NCI-H748 treated with DMSO at 0.1 percent for 48 hours (cell line): Measurements from ENCODE around the gene KCNE4.
"Not testable (repeated sequence)": the region's sequence is repeated elsewhere in the genome, so short reads cannot be mapped to it uniquely, and the experiment has no call there.

Experiments
- DNase-seq: peaks from one replicate; lab custom pipeline; 2025; lab: John Stamatoyannopoulos, UW

The KCNE4 gene

GRCh38 chr2:223058952-223059716 lies 7.1 kb downstream of the KCNE4 start:
- DNase-seq = no peak

GRCh38 chr2:223060201-223060825 lies 8.3 kb downstream of the KCNE4 start:
- no peak for DNase-seq

- DNase-seq = no peak
Observed at GRCh38 chr2:223062396-223062795, 10.4 kb downstream of the KCNE4 start.

- DNase-seq = no peak
Observed at GRCh38 chr2:223065107-223065506, 13.1 kb downstream of the KCNE4 start.

GRCh38 chr2:223066721-223067120 lies 14.7 kb downstream of the KCNE4 start:
- DNase-seq = no peak

GRCh38 chr2:223068071-223068470 lies 16.1 kb downstream of the KCNE4 start:
- DNase-seq = no peak

GRCh38 chr2:223069465-223069864 lies 17.5 kb downstream of the KCNE4 start:
- DNase-seq = no peak

GRCh38 chr2:223069988-223070387 lies 18.0 kb downstream of the KCNE4 start:
- no peak for DNase-seq

- DNase-seq = no peak
Observed at GRCh38 chr2:223071139-223071538, 19.1 kb downstream of the KCNE4 start.

GRCh38 chr2:223072826-223073225 lies 20.8 kb downstream of the KCNE4 start:
- DNase-seq = no peak

- DNase-seq = no peak
Observed at GRCh38 chr2:223075301-223076270, 23.6 kb downstream of the KCNE4 start.

GRCh38 chr2:223076573-223076972 lies 24.6 kb downstream of the KCNE4 start:
- no peak for DNase-seq

GRCh38 chr2:223078482-223078881 lies 26.5 kb downstream of the KCNE4 start:
- no peak for DNase-seq

- no peak for DNase-seq
Observed at GRCh38 chr2:223079378-223079777, 27.4 kb downstream of the KCNE4 start.

GRCh38 chr2:223079925-223080324 lies 27.9 kb downstream of the KCNE4 start:
- DNase-seq = no peak

- not testable (repeated sequence) for DNase-seq
Observed at GRCh38 chr2:223080790-223081360, 28.9 kb downstream of the KCNE4 start.

- DNase-seq = no peak
Observed at GRCh38 chr2:223081789-223082188, 29.8 kb downstream of the KCNE4 start.

- no peak for DNase-seq
Observed at GRCh38 chr2:223082706-223083105, 30.7 kb downstream of the KCNE4 start.

GRCh38 chr2:223083402-223084070 lies 31.5 kb downstream of the KCNE4 start:
- no peak for DNase-seq

- DNase-seq = no peak
Observed at GRCh38 chr2:223084873-223085272, 32.9 kb downstream of the KCNE4 start.

- DNase-seq = no peak
Observed at GRCh38 chr2:223086370-223086981, 34.5 kb downstream of the KCNE4 start.
